Pancreas (tissue), 10 donors: ENCODE measurements around the gene FTO. TPM values are rescaled to one million over a fixed set of nuclear protein-coding genes. Genes with fewer than 3 reads are reported as not detected.
A peak's percentile ranks its signal among the peaks of the same experiment; 100 is the strongest.

Experiments used
- ATAC-seq, 4 donors: fragments of 200-7000 bp; cut with Tn5 transposase; one replicate each; pipeline versions ENCODE4 v1.8.0 to v1.9.1; 2020; ENCODE audit warnings: mild to moderate bottlenecking in 4 of 4, moderate library complexity in 4 of 4
- DNase-seq, 6 donors: peaks; one replicate each; pipeline ENCODE4 v3.0.0-alpha.2; 2020
- FAIRE-seq: peaks from 2 replicates; lab custom pipeline; 2012; peaks lifted over from hg19 to GRCh38; lab: Jason Lieb, UNC
- H3K27ac ChIP-seq, 4 donors: fragments of 200-600 bp; sonication (generic); 1 replicate in 3 of 4; 2 replicates in 1 of 4; pipeline versions ENCODE4 v1.5.0 to v1.8.0; 2020
- H3K27me3 ChIP-seq, 4 donors: fragments of 200-600 bp; one replicate each; pipeline ENCODE4 v1.8.0; 2021
- H3K36me3 ChIP-seq, 3 donors: fragments of 200-600 bp; sonication (generic) in 1 of 3; one replicate each; pipeline versions ENCODE4 v1.5.0 to v1.8.0; 2020 to 2021
- H3K4me1 ChIP-seq, 3 donors: fragments of 200-600 bp; one replicate each; pipeline ENCODE4 v1.8.0; 2021
- H3K4me3 ChIP-seq, 4 donors: fragments of 200-600 bp; sonication (generic) in 2 of 4; one replicate each; pipeline versions ENCODE4 v1.5.0 to v1.8.0; 2020 to 2021
- H3K9me3 ChIP-seq, 4 donors: fragments of 200-600 bp; one replicate each; pipeline ENCODE4 v1.8.0; 2021
- CTCF ChIP-seq, 4 donors: fragments of 200-600 bp; sonication (generic) in 3 of 4; IDR thresholded peaks; one replicate each; pipeline versions ENCODE4 v1.5.0 to v1.8.0; 2021; ENCODE audit warnings: antibody characterized with exemption in 4 of 4
- WGBS, 2 donors: extraction: QIAGEN DNeasy Blood & Tissue Kit; methylation state at CpG; one replicate each; pipeline ENCODE4 v1.1.7; 2013; 5-methylcytosine and 5-hydroxymethylcytosine counted together
- intact Hi-C, 3 donors: fragments of 100-400 bp; cut with DNase I; formaldehyde crosslinking; loops; one replicate each; pipeline versions ENCODE4 v1.11.1 to v1.14.2; 2022
- polyA plus RNA-seq, 2 donors: library from polyadenylated mRNA; stranded (reverse); fragments of 200-250 nt; gene quantifications; one replicate each; pipeline ENCODE4 v1.2.3, GENCODE V29; 2013
- total RNA-seq, 6 donors: library from RNA; stranded (reverse); fragmentation: NEBNext Ultra II Directional in 4 of 6; extraction: Animal tissue kit (Norgen Biotek cat#: 25700) in 4 of 6; gene quantifications; one replicate each; pipeline versions ENCODE4 v1.2.1 to v1.2.4, GENCODE V29; 2021 to 2023
- donor health status: healthy with polysubstance abuse.
- donor health status: DM: no; HTN: no; CAD: no; lungs with moderate emphysema.
- donor health status: DM: no; HTN: no; CAD: no.
- donor health status: control.
- donor health status: control.
- donor health status: Bipolar disorder and iron deficiency.
- donor health status: DM: yes; HTN: yes; CAD: no.
- donor health status: DM: no; HTN: no; CAD: no.
- donor health status: DM: no; HTN: no; CAD: no.
- donor health status: DM: yes; HTN: yes; CAD: no.

FTO gene
- total and polyA plus RNA-seq, 8 donors, result 7.6 to 45.0 (median 31.7) TPM

- TF ChIP-seq CTCF (IDR thresholded peaks at IDR 0.05), result no peak
- peak in 3 of 4 donors; percentile 13 to 52 (median 28) for ATAC-seq
- intact Hi-C loops, result no loop called here
- no peak for DNase-seq
- WGBS, 2 donors, result 10 to 21% methylated on average over 2 of the region's 2 CpGs
- H3K4me3 ChIP-seq, result no peak overlapping the region
- H3K4me1 ChIP-seq, result peaks cover 0 to 12% (median 6%) of the 10 kb centered on the region in 3 donors
- no peaks in the 10 kb centered on the region for H3K27me3 ChIP-seq
- no peak for FAIRE-seq
- no peak overlapping the region for H3K27ac ChIP-seq
- peaks cover 0 to 4% (median 0%) of the 10 kb centered on the region in 3 donors for H3K36me3 ChIP-seq
- H3K9me3 ChIP-seq, result no peaks in the 10 kb centered on the region
Measured at GRCh38 chr16:54098247-54098646, 394.3 kb downstream of the FTO start.

- no peak for FAIRE-seq
- no peak for TF ChIP-seq CTCF (IDR thresholded peaks at IDR 0.05)
- 44 to 51% methylated on average over 5 of the region's 5 CpGs for WGBS, 2 donors
Measured at GRCh38 chr16:54099627-54100026, 395.7 kb downstream of the FTO start.

GRCh38 chr16:54102888-54103866, 399.2 kb downstream of the FTO start:
- no peaks in the 10 kb centered on the region for H3K36me3 ChIP-seq
- intact Hi-C loops, result no loop called here
- FAIRE-seq (no peak), DNase-seq (no peak), ATAC-seq (no peak)
- WGBS, 2 donors, result 77 to 79% methylated on average over 10 of the region's 10 CpGs
- H3K9me3 ChIP-seq, result no peaks in the 10 kb centered on the region
- no peak overlapping the region for H3K4me3 ChIP-seq
- no peak for TF ChIP-seq CTCF (IDR thresholded peaks at IDR 0.05)
- no peak overlapping the region for H3K27ac ChIP-seq
- H3K27me3 ChIP-seq, result no peaks in the 10 kb centered on the region
- H3K4me1 ChIP-seq, result peaks cover 0 to 11% (median 1%) of the 10 kb centered on the region in 3 donors

More at GRCh38 chr16:54099627-54100026, 395.7 kb downstream of the FTO start:
- Histone ChIP-seq H3K27ac (peak overlapping the region in 2 of 4 donors; percentile 4 to 33), H3K4me1 (peaks cover 0 to 12% (median 6%) of the 10 kb centered on the region in 3 donors), H3K9me3 (no peaks in the 10 kb centered on the region), H3K36me3 (no peaks in the 10 kb centered on the region), H3K27me3 (no peaks in the 10 kb centered on the region), H3K4me3 (no peak overlapping the region)
- intact Hi-C loops, result no loop called here
- ATAC-seq (peak; percentile 92 to 98 (median 95)), DNase-seq (peak; percentile 63 to 82 (median 74))

GRCh38 chr16:54106057-54106456, 402.1 kb downstream of the FTO start:
- intact Hi-C loops, result no loop called here
- no peaks in the 10 kb centered on the region for H3K36me3 ChIP-seq
- 95 to 98% methylated on average over 5 of the region's 5 CpGs for WGBS, 2 donors
- FAIRE-seq (no peak), ATAC-seq (no peak), DNase-seq (no peak)
- no peak overlapping the region for H3K27ac ChIP-seq
- no peak overlapping the region for H3K4me3 ChIP-seq
- no peaks in the 10 kb centered on the region for H3K4me1 ChIP-seq
- TF ChIP-seq CTCF (IDR thresholded peaks at IDR 0.05), result no peak
- H3K9me3 ChIP-seq, result no peaks in the 10 kb centered on the region
- no peaks in the 10 kb centered on the region for H3K27me3 ChIP-seq
